ENCODE measurements around the gene NMRK2. TPM values are rescaled to one million over a fixed set of nuclear protein-coding genes. Genes with fewer than 3 reads are reported as not detected.
"Not testable (repeated sequence)": the region's sequence is repeated elsewhere in the genome, so short reads cannot be mapped to it uniquely, and the experiment has no call there.

The NMRK2 gene, protein sequence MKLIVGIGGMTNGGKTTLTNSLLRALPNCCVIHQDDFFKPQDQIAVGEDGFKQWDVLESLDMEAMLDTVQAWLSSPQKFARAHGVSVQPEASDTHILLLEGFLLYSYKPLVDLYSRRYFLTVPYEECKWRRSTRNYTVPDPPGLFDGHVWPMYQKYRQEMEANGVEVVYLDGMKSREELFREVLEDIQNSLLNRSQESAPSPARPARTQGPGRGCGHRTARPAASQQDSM
- total RNA-seq (ENCODE audit: unreplicated experiment), result 1.4 TPM
- long read RNA-seq, result 0 reads

DNA sequence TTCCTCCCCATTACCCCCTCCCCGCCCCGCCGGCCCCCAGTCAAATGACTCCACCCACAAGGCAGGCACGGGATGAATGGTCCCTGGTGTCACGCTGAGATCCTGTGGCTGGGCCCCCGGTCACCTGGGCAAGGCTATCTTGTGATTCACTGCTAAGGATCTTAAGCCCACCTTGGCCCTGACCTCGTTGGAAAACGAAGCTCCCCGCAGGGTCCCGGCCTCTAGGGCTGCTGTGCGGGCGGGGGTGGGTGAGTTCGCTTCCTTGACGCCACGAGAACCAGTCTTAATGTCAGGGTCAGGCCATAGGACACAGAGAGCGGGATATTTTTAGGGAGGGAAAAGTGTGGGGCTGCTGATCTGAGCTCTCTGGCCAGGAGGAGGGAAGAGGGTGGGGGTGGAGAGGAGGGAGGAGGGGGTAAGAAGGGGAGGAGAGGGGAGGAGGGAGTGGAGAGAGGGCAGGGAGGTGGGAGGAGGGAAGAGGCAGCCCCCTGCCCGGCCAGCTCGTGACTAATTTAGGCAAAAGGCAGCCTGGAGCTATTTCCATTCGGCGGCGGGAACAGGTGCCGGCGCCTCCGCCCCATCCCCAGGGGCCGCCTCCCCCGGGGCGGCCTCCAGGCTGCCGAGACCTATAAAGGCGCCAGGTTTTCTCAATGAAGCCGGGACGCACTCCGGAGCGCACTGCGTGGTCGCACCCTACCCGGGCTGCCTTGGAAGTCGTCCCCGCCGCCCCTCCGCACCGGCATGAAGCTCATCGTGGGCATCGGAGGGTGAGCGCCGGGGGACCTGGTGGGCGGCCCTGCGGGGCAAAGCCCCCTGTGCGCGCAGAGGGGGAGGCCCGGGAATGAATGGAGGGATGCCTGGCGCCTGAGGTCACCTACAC, at the start of gene NMRK2:
TSS of gene NMRK2 (plus strand) at position 139 of the 880 bp plus-strand sequence. CDS start at position 742, 603 bp downstream.
- Mint-ChIP-seq H3K27me3 (ENCODE audit: unreplicated experiment) (peaks cover 10% of the 10 kb centered on the region), H3K36me3 (ENCODE audit: low read depth, unreplicated experiment) (no peaks in the 10 kb centered on the region), H3K4me1 (ENCODE audit: unreplicated experiment) (no peaks in the 10 kb centered on the region), H3K9me3 (ENCODE audit: unreplicated experiment) (no peaks in the 10 kb centered on the region), H3K4me3 (ENCODE audit: unreplicated experiment) (no peak within 1 kb of the TSS), H3K27ac (ENCODE audit: unreplicated experiment) (no peak within 1 kb of the TSS)
- DNase-seq (ENCODE audit: low spot score), result no peak
- TF ChIP-seq, protein P1, sequence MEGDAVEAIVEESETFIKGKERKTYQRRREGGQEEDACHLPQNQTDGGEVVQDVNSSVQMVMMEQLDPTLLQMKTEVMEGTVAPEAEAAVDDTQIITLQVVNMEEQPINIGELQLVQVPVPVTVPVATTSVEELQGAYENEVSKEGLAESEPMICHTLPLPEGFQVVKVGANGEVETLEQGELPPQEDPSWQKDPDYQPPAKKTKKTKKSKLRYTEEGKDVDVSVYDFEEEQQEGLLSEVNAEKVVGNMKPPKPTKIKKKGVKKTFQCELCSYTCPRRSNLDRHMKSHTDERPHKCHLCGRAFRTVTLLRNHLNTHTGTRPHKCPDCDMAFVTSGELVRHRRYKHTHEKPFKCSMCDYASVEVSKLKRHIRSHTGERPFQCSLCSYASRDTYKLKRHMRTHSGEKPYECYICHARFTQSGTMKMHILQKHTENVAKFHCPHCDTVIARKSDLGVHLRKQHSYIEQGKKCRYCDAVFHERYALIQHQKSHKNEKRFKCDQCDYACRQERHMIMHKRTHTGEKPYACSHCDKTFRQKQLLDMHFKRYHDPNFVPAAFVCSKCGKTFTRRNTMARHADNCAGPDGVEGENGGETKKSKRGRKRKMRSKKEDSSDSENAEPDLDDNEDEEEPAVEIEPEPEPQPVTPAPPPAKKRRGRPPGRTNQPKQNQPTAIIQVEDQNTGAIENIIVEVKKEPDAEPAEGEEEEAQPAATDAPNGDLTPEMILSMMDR (IDR thresholded peaks at IDR 0.05; ENCODE audit: unreplicated experiment), result no peak

DNA sequence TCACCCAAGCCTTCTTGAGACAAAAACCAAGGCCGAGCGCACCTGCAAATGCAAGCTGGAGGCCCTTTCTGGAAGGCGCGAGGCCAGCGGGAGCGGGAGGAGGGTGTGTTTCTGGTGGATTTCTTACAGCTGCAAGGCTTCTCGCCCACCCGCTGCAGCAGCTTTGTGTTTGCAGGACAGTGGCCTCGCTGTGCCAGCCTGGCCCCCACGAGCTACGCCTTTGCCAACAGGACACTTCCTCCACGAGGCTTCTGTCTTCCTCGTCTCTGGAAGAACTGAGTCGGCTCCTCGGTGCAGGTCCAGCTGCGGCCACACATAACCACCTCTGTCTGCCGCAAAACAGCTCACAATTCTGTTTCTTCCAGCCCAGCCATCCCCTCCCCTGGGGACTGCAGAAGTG, 42.3 kb upstream of the NMRK2 start:
- no peaks in the 10 kb centered on the region for H3K36me3 Mint-ChIP-seq (ENCODE audit: low read depth, unreplicated experiment)
- H3K27me3 Mint-ChIP-seq (ENCODE audit: unreplicated experiment), result peaks cover 2% of the 10 kb centered on the region
- TF ChIP-seq, protein P1 (IDR thresholded peaks at IDR 0.05; ENCODE audit: unreplicated experiment), result no peak
- H3K4me1 Mint-ChIP-seq (ENCODE audit: unreplicated experiment), result no peaks in the 10 kb centered on the region
- H3K9me3 Mint-ChIP-seq (ENCODE audit: unreplicated experiment), result no peaks in the 10 kb centered on the region
- H3K27ac Mint-ChIP-seq (ENCODE audit: unreplicated experiment), result no peak overlapping the region
- no peak overlapping the region for H3K4me3 Mint-ChIP-seq (ENCODE audit: unreplicated experiment)
- DNase-seq (ENCODE audit: low spot score), result no peak

DNA sequence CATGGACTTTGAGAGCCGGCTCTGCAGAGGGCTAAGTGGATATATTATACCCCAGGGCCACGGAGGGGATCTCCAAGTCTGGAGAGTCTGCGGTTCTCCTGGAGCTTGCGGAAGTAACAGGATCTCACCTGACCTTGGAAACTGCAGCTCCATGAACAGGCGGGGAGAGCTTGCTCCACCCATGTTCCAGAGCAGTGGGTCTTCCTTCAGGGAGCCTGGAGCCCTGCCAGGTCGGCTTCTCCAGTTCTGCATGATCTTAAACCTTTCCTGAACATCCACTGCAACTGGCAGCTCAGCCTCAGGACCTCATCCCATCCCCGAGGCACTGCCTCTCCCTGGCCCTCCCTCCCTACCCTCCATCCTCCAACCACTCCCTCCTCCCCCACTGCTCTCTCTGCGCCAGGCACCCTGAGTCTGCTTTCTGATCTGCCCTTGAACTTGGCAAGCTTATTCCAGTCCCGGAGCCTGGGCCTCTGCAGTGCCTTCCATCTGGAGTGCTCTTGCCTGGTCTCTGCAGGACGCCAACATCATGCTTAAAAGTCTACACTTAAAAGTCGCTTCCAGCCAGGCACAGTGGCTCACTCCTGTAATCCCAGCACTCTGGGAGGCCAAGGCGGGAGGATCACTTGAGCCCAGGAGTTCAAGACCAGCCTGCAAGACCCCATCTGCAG, 39.2 kb upstream of the NMRK2 start:
- Mint-ChIP-seq H3K27me3 (ENCODE audit: unreplicated experiment) (peaks cover 5% of the 10 kb centered on the region), H3K27ac (ENCODE audit: unreplicated experiment) (no peak overlapping the region), H3K4me1 (ENCODE audit: unreplicated experiment) (no peaks in the 10 kb centered on the region), H3K4me3 (ENCODE audit: unreplicated experiment) (no peak overlapping the region), H3K36me3 (ENCODE audit: low read depth, unreplicated experiment) (no peaks in the 10 kb centered on the region), H3K9me3 (ENCODE audit: unreplicated experiment) (no peaks in the 10 kb centered on the region)
- DNase-seq (ENCODE audit: low spot score), result no peak
- TF ChIP-seq, protein P1 (IDR thresholded peaks at IDR 0.05; ENCODE audit: unreplicated experiment), result no peak

DNA sequence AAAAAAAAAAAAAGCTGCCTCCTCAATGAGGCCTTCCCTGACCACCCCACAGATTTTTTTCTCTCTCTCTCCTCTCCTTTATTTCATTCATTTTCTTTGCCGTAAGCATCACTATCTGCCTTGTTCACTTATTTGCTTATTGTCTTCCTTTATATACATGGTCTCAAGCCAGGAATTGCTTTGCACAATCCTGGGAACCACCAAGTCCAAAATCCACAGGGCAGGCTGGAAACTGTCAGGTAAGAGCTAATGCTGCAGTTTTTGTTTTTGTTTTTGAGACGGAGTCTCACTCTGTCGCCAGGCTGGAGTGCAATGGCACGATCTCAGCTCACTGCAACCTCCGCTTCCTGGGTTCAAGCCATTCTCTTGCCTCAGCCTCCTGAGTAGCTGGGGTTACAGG, 37.9 kb upstream of the NMRK2 start:
- not testable (repeated sequence) for DNase-seq (ENCODE audit: low spot score); H3K4me1 Mint-ChIP-seq (ENCODE audit: unreplicated experiment); H3K27ac Mint-ChIP-seq (ENCODE audit: unreplicated experiment); H3K4me3 Mint-ChIP-seq (ENCODE audit: unreplicated experiment); H3K27me3 Mint-ChIP-seq (ENCODE audit: unreplicated experiment); H3K9me3 Mint-ChIP-seq (ENCODE audit: unreplicated experiment); H3K36me3 Mint-ChIP-seq (ENCODE audit: low read depth, unreplicated experiment)

DNA sequence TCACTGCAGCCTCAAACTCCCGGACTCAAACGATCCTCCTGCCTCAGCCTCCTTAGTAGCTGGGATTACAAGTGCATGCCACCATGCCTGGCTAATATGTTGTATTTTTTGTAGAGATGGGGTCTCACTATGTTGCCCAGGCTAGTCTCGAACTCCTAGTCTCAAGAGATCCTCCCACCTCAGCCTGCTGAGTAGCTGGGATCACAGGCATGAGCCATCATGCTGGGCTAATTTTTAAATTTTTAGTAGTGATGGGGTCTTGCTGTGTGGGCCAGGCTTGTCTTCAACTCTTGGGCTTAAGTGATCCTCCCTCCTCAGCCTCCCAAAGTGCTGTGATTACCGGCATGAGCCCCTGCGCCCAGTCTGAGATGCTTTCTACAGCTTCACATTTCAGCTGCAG, 37.1 kb upstream of the NMRK2 start:
- TF ChIP-seq, protein P1 (IDR thresholded peaks at IDR 0.05; ENCODE audit: unreplicated experiment), result no peak
- Mint-ChIP-seq H3K9me3 (ENCODE audit: unreplicated experiment) (no peaks in the 10 kb centered on the region), H3K27ac (ENCODE audit: unreplicated experiment) (no peak overlapping the region), H3K4me1 (ENCODE audit: unreplicated experiment) (no peaks in the 10 kb centered on the region), H3K36me3 (ENCODE audit: low read depth, unreplicated experiment) (no peaks in the 10 kb centered on the region), H3K27me3 (ENCODE audit: unreplicated experiment) (peaks cover 5% of the 10 kb centered on the region), H3K4me3 (ENCODE audit: unreplicated experiment) (no peak overlapping the region)
- no peak for DNase-seq (ENCODE audit: low spot score)
